GM20431 (cell line): ENCODE measurements around the gene DNASE1.
"Not testable (repeated sequence)": the region's sequence is repeated elsewhere in the genome, so short reads cannot be mapped to it uniquely, and the experiment has no call there.

Experiments used
- in situ Hi-C: fragments of 300-500 bp; cut with MseI, MboI; formaldehyde crosslinking; loops from one replicate; pipeline ENCODE4 v1.15.0; 2020; ENCODE audit warnings: low sequenced_read_pairs; ENCODE audit not compliant: unreplicated experiment

DNASE1 gene

DNA sequence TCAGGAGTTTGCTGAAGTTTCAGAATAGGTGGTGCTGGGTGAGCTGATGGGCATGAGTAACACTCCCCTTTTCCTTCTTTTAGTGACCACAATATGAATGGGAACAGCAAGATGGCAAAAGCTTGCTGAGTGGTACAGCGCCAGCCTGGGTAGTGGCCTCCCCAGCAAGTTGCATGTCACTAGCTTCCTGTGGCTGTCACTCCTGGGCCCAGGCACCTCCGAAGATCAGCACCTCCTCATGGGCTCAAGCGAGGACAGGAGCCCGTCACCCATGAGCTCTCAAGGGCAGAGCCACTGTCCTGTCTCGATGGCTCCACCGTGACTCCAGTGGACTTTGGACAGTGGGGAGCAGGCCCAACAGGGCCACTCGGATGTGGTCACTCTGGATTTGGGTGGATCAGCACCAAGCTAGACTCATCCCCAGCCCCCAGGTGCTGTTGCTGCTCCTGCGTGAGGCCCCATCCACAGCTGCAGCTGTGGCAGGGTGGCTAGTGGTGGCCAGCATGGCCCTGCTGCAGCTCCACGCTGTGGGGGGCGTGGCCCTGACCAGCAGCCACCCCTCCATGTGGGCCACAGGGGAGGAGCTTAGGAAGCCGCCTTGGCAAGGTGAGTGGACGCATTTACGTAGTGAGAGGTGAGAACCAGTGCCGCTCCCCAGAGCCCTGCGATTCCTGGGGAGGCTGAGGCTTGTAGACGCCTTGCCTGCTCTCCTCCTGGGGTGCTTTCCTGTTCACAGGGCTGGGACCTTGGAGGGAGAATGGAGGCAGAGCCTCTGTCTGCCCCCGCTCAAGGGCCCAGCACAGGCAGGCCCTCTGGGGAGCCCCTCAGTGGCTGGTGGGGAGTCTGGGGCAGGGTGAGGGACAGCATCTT lies 13.6 kb upstream of the DNASE1 start:
- in situ Hi-C loops, result no loop called here

DNA sequence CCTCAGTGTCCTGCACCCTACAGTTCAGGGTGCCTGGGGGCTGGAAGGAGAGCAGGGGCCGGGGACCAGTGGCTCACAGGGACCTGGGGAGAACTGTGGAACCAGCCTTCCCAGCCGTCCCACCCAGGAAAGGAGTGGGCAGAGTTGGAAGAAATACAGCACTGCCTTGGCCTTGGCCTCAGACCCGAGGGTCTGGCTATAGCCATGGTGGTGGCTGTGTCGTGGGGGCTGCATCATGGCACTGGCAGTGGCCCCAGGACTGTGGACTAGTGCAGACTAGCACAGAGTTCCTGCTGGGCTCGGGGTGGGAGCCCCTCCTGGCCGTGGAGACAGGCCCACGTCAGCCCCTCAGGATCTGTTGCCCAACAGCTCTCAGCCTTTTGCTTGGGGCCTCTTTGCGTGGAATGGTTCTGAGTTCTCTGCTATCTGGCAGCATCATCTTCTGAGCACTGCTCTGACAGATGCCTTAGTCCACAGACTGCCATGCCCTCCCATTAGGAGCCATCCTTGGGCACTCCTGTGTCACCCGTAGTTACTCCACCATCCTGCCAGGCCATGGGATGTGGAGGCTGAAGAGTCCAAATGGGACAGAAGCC lies 12.6 kb upstream of the DNASE1 start:
- in situ Hi-C loops, result no loop called here

DNA sequence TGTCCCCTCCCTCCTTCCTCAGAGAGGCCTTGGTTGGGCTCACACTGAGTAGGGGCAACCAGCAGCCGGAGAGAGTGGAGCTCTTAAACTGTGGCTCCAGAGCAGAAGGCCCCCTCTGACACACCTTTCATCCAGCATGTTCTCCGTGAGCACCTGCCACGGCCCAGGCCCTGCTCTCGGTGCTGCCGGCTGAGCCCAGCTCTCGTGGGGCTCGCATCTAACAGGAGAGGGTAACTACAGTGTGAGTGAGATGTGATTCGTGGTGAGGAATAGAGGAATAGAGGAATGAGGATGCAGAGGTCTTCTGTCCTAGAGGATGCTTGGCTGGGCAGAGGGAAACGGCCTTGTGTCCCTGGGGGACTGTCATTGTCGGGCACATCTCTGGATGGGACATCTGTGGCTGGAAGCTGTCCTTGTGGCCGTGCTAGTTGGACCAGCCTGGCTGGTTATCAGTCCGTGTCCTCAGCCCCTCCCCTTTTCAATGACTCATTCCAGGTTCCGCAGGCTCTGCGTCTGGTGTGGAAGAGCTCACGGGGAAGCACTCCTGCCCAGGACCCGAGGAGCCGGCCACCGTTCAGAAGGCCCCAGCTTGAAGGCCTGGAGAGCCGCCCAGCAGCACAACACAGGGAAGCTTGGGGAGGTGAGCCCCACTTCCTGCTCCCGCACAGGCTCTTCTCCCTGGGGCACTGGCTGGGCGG lies 11.9 kb upstream of the DNASE1 start:
- in situ Hi-C loops, result no loop called here

DNA sequence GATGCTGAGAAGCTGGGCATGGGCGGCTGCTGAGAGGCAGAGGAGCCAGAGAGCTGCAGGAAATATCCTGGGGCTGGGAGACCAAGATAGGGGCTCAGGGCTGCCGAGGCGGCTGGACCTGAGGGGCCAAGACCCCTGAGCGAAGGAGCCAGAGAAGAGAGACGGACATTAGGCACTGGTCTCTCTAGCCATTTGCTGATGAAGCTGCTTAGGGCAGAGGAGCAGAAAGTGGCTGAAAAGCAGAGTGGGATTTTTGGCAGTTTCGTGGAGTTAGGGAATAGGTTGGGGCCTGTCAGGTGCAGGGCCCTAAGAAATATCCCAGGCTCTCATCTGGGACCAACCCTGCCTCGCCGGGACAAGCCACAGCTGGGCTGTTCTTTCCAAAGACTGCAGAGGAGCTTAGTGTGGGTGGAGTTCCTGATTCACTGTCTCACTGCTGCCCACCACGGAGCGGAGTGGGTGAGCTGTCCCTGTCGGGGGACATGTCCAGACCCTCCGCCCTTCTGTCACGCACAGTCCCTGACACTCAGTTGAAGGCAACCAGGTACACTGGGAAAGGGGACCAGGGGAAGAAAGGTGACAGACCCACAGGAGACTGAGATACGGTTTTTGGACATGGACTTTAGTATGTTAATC lies 11.3 kb upstream of the DNASE1 start:
- in situ Hi-C loops, result no loop called here

DNA sequence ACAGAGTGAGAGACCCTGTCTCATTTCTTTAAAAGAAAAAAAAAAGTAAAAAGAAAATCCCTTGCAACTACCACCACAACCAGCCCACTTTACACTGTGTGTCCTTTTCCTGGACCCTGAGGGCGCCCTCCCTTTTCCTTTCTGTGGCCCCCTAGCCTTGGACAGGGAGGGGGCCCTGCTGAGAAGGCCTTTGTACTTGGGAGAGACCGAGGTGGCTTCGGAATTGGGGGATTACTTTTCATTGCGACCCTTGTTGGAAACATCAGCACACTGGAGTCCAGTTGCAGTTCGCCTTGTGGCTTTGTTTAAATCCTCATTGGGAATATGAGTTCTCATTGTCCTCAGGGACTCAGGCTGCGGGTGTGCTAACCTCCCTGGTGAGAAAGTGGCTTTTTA lies 9.4 kb upstream of the DNASE1 start:
- in situ Hi-C loops, result no loop called here

DNA sequence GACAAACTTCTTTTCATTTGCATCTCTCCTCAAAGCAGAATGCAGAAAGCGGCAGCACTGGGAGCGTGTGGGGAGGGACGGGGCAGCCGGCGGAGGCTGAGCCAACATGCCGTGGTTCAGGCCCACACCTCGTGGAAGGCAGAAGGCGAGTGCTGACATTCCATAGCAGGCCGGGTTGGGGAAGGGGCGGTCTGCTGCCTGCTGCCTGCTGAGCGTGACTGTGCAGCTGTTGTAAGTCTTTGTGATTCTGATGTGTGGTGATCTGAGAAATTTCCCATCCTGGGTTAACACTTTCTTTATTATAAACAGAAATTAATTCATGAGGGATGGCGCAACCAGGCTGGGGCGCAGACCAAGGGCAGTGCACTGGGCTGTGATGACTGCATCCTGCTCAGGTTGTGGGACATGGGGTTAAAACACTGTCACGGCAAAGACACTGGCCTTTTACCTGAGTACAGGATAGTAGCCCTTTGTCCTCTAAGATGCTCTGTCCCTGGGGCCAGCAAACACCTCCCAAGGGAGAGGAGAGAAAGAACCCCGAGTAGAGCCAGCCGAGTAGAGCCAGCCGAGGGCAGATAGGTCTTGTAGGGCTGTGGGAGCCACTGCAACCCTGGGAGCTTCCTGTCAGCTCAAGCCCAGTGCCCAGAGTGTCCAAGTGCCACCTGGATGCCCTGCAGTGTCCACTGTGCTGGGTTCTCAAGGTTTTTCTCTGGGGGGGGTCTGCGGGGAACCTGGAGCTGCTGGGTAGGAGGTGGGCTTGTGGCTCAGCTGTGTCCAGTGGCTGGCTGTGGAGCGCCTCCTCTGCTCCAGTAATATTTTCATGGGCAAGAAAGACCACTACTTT lies 8.8 kb upstream of the DNASE1 start:
- in situ Hi-C loops, result no loop called here

DNA sequence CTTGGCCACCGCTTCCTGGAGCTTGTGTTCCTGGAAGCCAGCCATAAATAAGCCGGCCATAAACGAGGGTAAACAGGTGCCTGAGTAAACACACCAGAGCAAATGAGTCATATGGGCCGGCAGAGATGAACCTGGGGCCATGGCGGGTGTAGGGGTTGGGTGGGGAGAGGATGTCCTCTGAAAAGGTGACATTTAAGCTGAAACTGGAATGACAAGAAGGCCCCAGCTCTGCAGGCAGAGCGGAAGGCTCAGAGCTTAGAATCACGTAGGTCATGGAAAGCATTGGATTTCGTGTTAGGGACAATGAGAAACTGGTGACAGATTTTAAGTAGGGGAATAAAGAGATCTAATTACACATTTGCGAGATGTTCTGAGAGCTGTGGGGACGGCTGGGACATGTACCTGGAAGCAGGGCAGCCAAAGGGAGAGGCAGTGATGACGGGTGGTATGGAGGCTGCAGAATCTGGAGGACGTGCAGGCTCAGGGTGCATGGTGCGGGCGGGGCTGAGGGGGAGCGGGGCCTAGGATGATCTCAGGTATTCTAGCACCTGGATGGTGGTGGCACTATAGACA lies 8.1 kb upstream of the DNASE1 start:
- in situ Hi-C loops, result no loop called here

DNA sequence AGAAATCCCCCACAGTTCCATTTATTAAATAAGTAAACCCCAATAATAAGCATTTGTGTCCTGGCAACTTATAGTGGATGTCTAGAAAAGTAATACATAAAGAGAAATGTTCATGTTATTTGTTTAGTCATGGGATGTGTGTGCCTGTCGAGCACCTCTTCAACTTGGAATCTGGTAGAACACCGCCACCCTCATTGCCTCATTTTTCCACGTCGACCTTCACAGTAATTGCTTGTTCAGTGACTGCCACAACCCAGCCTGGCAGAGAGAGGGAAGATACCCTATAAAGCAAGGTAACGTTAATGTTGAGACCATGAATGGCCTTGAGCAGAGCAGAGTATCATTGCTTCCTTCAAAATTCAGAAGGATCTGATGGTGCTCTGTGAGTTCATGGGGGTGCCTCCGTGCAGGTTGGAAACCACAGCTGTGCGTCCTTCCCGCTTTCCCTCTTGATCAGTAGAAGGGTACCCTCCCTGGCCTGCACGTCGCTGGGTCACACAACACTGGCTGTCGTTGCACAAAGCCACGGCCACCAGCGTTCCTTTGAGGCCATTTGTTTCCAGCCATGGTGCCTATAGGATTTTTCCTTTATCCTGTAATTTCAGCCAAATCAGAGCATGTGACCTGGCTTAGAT lies 3.7 kb upstream of the DNASE1 start:
- in situ Hi-C loops, result no loop called here

DNA sequence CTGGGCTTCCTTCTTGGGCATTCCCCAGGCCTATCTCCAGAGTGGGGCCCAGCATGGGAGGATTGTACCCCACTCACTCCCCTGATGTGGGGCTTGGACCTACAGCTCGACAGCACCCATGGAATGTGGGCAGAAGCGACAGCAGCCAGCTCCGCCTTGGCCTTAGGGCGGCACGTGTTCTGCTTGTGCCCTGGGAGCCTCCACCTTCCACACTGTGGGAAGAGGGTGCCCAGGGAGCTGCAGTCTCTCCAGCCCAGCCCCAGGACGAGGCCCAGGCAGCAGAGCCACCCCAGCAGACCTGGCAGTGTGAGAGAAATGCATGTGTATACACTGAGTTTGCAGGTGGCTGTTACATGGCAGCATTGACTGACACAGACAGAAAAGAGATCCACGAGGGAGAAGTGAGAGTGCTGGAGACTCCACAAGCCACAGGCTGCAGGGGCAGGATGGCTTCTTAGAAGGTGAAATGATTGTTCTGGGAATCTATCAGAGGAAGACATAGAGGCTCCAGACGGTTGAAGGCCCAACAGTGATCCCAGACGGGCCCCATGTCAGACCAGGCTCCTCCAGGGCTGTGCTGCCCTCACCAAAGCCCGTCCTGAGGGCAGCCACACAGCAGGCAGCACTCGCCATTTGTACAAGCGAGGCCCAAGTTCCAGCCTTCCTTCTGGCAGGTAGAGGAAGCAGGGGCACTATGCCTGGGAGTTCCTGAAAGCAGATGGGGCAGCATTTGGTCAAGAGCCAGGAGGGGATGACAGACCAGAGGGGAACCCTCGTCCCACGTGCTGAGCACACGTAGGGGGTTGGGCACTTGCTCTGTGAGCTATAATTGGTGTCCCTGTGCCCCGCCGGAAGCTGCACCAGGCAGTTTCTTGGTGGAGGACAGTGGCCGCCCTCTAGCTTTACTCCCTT lies 2.8 kb upstream of the DNASE1 start:
- in situ Hi-C loops, result no loop called here

DNA sequence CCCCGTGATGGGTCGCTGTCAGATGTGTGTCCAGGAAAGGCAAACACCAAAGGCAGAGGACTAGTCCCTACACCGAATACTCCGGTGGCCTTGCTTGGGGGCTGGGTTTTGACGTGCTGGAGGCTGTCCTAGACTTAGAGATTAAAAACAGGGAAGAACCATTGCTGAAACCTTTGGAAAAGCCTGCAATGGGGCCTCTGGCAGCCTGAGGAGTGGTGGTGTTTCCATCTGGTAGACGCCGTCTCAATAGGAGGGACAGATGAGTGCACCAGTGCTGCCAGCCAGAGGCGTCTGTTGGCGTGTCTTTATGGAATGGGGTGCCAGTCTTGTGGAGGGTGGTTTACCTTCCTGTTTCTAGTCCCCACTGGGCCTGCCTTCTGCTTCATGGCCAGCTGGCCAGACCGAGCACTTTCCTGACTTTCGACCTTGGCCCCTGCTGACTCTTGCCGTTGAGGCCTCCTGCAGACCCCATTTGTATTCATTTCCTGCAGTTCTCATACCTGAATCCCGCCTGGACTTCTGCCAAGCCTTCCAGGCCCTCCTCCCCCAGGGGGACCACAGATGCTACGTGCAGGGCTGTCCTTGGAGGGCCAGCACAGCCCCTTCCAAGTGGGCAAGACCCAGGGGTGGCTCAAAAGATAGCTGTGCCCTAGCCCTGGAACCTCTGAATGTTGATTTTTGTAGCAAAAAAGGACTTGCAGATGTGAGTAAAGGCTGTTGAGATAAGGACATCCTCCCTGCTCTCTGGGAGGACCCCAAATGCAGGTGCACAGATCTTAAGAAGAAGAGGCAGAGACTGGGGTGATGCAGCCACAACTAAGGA lies 1.9 kb upstream of the DNASE1 start:
- in situ Hi-C loops, result no loop called here

DNA sequence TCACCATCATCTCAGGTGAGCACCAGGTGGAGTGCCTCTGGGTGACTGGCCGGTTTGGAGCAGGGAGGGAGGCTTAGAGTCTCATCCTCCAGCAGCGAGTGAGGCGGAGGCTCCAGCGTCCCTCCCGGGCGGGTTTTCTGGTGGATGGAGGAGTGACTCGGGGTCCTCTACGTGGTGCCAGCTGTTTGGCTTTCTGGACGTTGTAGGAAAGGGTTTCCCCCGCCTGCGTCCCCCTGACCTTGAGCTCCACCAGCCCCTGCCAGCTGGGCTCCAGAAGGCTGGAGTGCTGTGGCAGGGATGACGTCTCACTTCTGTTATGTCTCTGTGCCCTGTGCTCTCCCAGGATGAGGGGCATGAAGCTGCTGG lies 522 bp downstream of the DNASE1 start:
- in situ Hi-C loops, result no loop called here

DNA sequence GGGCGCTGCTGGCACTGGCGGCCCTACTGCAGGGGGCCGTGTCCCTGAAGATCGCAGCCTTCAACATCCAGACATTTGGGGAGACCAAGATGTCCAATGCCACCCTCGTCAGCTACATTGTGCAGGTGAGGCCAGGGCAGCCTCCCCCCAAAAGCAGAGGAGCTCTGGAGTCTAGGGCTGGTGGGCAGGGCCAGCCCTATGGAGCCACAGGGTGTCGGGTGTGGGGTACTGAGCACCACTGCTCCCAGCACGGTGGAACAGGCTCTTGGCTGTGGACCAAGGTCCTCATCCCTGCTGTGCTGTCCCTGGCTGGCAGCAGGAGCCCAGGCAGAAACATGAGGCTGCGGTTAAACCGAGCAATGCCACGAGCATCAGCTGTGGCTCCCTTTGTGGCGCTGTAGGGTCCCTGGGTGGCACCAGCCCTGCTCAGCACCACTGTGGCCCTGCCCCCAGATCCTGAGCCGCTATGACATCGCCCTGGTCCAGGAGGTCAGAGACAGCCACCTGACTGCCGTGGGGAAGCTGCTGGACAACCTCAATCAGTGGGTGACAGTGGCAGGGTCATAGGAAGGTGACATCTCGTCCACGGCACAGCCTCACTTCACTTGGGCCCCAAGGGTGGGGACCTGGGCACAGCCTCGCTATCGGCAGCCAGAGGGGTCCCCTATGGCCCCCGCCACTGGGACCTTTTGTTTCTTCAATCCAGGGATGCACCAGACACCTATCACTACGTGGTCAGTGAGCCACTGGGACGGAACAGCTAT lies 1.1 kb downstream of the DNASE1 start:
- in situ Hi-C loops, result no loop called here

DNA sequence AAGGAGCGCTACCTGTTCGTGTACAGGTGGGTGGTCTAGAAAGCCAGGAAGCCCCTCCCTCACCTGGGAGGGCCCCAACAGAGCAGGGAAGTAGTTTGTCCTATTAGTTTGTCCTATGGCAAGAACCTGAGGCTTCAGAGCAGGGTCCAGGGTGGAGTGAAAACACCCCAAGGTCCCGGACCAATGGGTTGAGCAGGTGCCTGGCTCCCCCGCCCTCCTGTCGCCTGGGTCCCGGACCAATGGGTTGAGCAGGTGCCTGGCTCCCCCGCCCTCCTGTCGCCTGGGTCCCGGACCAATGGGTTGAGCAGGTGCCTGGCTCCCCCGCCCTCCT lies 1.6 kb downstream of the DNASE1 start:
- in situ Hi-C loops, result not testable (repeated sequence)

DNA sequence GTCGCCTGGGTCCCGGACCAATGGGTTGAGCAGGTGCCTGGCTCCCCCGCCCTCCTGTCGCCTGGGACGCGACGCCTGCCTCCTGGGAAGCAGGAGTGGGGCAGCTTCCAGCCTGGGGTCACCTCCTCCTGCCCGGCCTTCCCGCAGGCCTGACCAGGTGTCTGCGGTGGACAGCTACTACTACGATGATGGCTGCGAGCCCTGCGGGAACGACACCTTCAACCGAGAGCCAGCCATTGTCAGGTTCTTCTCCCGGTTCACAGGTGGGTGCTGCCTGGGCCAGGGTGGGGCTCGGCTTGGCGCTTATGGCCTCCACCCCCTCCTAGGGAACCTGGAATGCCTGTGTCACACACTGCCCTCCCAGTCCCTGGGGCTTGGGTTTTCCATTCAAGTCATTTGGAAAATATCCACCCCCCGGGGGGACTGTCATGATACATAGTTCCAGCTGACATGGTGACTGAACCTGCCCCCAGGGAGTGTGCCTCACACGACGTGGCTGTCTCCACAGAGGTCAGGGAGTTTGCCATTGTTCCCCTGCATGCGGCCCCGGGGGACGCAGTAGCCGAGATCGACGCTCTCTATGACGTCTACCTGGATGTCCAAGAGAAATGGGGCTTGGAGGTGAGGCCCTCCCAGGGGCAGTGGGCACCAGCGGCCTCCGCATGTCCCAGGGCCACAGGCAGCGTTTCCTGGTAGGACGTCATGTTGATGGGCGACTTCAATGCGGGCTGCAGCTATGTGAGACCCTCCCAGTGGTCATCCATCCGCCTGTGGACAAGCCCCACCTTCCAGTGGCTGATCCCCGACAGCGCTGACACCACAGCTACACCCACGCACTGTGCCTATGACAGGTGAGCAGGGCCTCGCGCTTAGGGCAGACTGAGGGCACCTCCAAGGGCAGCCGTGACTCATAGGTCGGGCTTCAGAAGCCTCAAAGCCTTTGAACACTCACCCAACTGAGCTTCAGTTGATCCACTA lies 2.3 kb downstream of the DNASE1 start:
- in situ Hi-C loops, result no loop called here

DNA sequence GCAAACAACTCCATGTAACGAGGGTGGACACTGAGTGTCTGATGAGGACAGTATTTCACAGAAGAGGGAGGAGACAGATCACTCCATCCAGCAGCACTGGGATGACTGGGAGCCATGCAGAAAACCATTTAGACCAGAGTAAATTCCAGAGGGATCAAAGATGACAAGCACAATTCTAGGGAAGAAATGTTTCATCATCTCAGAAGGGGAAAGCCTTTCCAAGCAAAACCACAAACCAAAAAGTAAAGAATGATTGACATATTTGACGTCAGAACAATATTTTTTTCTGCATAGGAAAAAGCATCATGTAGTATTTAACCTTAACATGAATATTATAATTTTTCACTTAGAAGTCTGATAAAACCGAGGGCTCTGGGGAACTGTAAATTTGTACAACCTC lies 4.8 kb downstream of the DNASE1 start:
- in situ Hi-C loops, result no loop called here

DNA sequence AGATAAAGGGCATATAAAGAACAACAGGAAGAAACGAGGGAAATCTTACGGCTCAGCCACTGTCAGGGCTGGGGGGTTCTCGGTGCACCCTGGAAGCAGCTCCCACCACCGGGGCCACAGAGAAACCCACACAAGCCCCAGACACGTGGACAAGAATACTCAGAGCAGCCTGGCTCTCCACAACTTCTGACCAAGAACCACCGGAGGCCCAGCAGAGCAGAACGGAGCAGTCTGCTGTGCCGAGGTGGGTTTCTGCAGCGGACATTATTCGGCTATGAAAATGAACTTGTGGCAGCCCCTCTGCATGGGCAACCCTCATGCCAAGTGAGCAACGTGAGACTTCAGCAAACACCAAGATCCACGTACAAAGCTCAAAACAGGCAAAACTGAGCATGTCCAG lies 6.8 kb downstream of the DNASE1 start:
- in situ Hi-C loops, result no loop called here
